Subcutaneous adipose tissue (tissue), 4 donors: Measurements from ENCODE around the gene SLC47A2. TPM values are rescaled to one million over a fixed set of nuclear protein-coding genes. Genes with fewer than 3 reads are reported as not detected.

Source experiments
- CTCF ChIP-seq: fragments of 450-650 bp; IDR thresholded peaks from one replicate; pipeline ENCODE4 v1.5.1; 2016; ENCODE audit warnings: low read depth, mild to moderate bottlenecking, control low read depth, antibody characterized with exemption, moderate library complexity
- total RNA-seq, 4 donors: library from RNA; depleted of rRNA; stranded (reverse); fragments of >200 nt; gene quantifications; one replicate each; pipeline ENCODE4 v1.1.0, GENCODE V29; 2016

The SLC47A2 gene
- total RNA-seq, 4 donors from 2014 or later, result not detected

GRCh38 chr17:19664136-19664820 is 52.1 kb downstream of the SLC47A2 start:
- no peak for TF ChIP-seq CTCF

GRCh38 chr17:19663097-19663496 is 53.3 kb downstream of the SLC47A2 start:
- no peak for TF ChIP-seq CTCF

- TF ChIP-seq CTCF, result no peak
Observed at GRCh38 chr17:19661121-19661520, 55.3 kb downstream of the SLC47A2 start.

GRCh38 chr17:19660219-19660870 is 56.0 kb downstream of the SLC47A2 start:
- TF ChIP-seq CTCF, result no peak

- TF ChIP-seq CTCF, result no peak
Observed at GRCh38 chr17:19659366-19660177, 56.8 kb downstream of the SLC47A2 start.

- TF ChIP-seq CTCF, result no peak
Observed at GRCh38 chr17:19656851-19657581, 59.4 kb downstream of the SLC47A2 start.

- no peak for TF ChIP-seq CTCF
Observed at GRCh38 chr17:19656336-19656735, 60.0 kb downstream of the SLC47A2 start.
